Measurements from ENCODE around the gene BPTF.
"Not testable (repeated sequence)": the region's sequence is repeated elsewhere in the genome, so short reads cannot be mapped to it uniquely, and the experiment has no call there.

- TF ChIP-seq CTCF (conservative IDR thresholded peaks at IDR 0.05); ZFX (IDR thresholded peaks at IDR 0.05): not testable (repeated sequence)
Measured at GRCh38 chr17:68018493-68018892, 193.2 kb downstream of the BPTF start.

All from C4-2B (cell line).